ENCODE results near the gene MRTFA.
"Not testable (repeated sequence)": the region's sequence is repeated elsewhere in the genome, so short reads cannot be mapped to it uniquely, and the experiment has no call there.

Gene MRTFA

DNA sequence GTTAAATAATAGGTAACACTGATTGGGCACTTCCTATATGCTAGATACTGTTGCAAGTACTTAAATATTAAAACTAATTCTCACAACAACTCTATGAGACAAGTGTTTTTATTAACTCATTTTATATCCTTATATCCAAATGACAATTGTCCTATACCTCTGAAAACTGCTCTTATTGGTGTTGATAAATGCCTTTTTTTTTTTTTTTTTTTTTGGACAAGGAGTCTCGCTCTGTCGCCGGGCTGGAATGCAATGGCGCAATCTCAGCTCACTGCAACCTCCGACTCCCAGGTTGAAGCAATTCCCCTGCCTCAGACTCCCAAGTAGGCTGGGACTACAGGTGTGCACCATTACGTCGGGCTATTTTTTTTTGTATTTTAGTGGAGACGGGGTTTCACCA is 41.6 kb downstream of the MRTFA start:
- DNase-seq: no peak

DNA sequence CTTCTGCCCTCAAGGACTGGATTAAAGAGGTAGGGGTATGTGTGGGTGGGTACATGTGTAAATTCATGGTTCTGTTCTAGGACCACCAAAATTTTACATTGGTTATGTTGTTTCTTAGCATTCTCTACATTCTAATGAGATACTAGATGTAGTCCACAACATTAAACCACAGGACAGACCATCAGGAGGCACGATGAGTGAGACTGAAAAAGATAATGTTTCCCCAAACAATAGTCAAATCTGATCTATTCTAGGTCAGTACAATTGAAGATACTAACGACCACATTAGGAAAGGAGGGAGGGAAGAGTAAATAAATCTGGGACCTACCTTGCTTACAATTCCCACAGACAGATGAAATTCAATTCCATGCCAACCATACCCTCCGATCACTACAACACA is 42.2 kb downstream of the MRTFA start:
- no peak for DNase-seq

DNA sequence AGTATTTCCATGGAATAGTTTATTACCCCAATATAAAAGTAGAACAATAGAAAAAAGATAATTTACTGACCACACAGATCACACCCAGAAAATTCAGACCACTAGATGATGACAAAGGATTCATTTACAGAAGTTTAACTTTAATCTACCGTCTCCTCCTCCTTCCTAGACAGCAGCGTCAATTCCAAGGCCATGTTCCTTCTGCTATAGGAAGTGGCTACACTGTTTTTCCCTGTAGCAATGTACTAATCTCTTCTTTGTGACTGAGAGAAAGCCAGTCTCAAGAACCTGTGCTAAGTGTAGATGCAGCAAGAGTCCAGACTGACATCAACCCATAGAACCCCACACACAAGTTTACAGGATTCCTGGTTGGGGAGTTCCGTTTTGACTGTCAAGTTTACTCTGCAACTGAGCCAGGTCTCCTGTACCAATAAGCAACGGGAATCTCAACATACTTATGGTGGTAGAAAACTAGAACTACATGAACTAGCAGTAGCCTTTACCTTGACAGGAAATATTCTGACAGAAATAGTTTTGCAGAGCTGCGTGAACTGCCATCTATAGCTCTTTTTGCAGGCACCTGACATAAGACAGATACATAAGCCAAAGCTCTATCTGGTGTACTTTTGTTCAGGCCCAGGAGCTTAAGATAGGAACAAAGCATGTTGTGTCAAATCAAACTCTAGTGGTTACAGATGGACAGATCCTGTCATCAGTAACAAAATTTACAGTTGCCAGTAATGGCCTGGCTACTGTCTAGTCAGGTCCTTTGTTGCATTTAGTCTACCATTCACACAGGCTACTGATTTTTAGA is 42.9 kb downstream of the MRTFA start:
- DNase-seq: no peak

DNA sequence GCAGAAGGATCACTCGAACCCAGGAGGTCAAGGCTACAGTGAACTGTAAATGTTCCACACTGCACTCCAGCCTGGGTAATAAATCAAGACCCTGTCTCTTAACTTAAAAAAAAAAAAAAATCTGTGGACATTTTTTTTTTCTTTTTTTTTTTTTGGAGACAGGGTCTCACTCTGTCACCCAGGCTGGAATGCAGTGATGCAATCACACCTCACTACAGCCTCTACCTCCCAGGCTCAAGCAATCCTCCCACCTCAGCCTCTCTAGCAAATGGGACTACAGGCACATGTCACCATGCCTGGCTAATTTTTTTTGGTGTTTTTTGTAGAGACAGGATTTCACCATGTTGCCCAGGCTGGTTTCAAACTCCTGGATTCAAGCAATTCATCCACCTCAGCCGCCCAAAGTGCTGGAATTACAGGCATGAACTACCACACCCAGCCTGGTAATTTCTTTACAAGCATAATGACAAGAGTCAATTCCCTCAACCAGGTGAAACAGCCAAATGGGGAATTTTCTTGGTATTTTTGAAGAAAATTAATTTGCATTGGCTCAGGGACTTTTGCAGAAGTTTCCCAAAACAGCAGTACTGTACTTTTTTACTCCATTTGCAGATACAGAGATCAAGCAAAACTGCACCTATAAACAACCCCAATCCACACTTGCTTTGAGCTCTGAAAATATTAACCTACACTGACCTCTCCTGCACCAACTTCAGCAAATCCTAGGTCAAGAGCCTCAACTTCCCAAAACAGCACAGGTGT is 44.0 kb downstream of the MRTFA start:
- no peak for DNase-seq

DNA sequence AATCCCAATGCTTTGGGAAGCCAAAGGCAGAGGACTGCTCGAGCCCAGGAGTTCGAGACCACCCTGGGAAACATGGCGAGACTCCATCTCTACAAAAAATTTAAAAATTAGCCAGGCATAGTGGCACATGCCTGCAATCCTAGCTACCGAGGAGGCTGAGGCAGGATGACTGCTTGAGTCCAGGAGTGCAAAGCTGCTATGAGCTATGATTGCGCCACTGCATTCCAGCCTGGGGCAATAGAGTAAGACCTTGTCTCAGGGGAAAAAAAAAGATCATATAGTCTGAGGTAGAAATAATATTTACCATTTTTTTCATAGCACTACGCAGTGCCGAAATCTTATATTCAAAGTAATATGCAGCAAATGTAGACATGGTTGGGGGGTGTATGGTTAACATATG is 47.8 kb downstream of the MRTFA start:
- DNase-seq: no peak

DNA sequence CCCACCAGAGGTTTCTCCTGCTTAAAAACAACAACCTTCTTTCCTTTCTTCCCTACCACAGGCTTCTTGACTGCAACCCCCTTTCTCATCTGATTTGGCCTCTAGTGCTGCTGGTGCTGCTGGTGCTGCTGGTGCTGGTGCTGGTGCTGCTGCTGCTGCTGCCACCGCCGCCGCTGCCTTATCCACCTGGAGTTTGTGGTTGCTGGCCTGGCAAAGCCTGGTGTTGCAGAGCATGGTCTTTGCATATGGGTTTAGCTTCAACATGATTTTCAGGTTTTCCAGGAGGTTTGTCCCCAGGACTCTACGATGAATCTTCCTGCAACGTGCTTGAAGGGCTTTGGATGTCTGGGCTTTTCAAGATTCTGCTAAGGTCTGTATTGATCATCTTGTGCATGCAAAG is 49.7 kb downstream of the MRTFA start:
- DNase-seq: no peak

DNA sequence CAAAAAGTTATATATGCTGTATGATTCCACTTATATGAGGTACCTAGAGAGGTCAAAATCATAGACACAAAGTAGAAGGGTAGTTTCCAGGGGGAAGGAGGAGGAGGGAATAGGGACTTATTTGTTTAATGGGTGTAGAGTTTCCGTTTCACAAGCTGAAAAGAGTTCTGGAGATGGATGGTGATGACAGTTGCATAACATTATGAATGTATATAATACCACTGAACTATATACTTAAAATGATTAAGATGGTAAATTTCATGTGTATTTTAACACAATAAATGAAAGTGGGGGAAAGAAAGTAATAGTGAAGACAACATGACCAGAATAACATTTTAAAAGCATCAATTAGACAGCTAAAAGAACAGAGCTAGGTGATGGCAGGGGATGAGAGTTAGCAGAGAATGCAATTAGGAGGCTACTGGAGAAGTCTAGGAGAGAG is 51.2 kb downstream of the MRTFA start:
- DNase-seq: no peak

DNA sequence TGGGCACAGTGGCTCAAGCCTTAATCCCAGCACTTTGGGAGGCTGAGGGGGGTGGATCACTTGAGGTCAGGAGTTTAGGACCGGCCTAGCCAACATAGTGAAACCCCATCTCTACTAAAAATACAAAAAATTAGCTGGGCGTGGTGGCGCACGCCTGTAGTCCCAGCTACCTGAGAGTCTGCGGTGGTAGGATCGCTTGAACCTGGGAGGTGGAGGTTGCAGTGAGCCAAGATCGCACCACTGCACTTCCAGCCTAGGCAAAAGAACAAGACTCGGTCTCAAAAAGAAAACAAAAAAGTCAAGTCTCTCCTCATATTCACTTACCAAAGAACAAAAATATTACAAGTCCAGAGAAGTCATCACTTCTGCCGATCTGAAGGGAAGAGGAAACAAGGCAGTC is 51.8 kb downstream of the MRTFA start:
- DNase-seq: not testable (repeated sequence)

DNA sequence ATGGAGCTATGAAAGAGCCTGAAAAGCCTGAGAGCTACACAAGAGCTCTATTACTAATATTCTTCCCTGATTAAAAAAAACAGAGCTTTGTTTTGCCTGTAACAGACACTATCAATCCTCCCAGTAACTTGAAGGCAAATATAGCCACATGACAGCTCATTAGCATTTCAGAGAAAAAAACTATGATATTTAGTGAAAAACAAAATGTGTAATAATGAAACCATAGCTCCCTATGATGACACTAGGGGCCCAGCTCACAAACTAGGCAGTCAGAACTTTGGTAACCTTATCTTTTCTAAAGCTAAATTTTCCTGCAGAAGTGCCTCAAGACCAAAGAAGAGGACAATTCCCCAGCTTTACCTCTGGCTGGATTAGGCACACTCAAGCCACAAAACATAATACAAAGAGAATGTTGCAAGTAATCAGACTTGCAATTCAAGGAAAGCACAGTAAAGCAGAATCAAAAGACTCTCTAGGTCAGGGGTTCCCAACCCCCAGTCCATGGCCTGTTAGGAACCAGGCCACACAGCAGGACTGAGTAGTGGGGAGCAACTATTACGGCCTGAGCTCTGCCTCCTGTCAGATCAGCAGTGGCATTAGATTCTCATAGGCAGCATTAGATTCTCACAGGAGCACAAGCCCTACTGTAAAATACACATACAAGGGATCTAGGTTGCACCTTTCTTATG is 53.3 kb downstream of the MRTFA start:
- peak in 1 of 5 donors; percentile 37 for DNase-seq

DNA sequence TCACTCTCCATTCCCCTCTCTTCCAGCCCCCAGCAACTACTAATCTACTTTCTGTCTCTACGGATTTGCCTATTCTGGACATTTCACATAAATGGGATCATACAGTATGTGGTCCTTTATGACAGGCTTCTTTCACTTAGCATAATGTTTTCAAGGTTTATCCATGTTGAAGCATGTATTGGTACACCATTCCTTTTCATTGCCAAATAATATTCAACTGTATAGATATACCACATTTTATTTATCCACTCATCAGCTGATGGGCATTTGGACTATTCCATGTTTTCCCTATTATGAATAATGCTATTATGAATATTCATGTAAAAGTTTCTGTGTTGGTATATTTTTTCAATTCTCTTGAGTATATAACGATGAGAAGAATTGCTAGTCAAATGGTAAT is 54.5 kb downstream of the MRTFA start:
- no peak for DNase-seq

DNA sequence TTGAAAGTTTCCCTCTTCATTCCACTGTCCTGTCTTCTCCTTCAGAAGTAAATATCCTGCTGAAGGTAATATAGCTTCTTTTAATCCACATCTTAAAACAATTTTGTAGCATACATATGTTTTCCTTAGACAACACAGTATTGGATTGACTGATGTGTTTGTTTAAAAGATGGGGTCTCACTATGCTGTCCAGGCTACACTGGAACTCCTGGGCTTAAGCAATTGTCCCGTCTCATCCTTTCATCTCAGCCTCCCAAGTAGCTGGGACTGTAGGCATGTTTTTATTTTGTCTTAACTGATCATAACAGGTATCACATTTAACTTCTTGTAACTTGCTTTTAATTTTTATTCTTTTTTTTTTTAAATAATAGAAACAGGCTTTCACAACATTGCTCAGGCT is 55.9 kb downstream of the MRTFA start:
- no peak for DNase-seq

DNA sequence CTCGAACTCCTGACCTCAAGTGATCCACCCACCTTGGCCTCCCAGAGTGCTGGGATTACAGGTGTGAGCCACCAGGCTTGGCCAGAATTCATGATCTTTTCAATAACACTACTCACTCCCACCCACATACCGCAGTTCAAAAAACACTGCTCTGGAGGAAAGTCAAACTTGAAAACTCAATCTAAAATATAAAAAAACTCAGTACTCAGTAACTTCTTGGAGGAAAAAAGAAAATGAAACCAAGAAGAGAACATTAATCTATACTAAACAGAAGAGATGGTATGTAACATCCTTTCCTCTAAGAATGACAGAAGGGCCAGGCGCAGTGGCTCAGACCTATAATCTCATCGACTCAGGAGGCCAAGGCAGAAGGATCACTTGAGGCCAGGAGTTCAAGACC is 58.3 kb downstream of the MRTFA start:
- DNase-seq: peak in 1 of 5 donors; percentile 39

DNA sequence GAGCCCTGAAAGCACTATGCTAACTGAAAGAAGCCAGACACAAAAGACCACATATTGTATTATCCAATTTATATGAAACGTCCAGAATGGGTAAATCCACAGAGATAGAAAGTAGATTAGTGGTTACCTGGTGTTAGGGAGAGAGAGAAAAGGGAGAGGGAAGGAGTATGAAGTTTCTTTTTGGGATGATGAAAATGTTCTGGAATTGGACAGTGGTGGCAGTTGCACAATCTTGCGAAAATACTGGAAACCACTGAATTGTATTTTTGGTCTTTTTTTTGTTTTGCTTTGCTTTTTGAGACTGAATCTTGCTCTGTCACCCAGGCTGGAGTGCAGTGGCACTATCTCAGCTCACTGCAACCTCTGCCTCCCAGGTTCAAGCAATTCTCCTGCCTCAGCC is 63.5 kb downstream of the MRTFA start:
- DNase-seq: no peak

DNA sequence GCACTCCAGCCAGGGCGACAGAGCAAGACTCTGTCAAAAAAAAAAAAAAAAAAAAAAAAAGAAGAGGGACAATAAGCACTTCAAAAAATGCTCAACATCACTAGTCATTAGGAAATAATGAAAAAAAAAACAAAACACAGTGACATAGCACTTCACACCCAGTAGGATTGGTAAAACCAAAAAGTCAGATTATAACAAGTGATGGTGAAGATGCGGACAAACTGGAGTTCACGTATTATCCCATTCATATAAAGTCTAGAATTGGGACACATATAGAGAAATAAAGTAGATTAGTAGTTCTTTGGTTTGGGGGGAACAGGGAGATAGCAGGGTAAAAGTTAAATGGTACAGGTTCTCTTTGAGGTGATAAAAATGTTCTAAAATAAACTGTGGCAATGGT is 64.6 kb downstream of the MRTFA start:
- no peak for DNase-seq

DNA sequence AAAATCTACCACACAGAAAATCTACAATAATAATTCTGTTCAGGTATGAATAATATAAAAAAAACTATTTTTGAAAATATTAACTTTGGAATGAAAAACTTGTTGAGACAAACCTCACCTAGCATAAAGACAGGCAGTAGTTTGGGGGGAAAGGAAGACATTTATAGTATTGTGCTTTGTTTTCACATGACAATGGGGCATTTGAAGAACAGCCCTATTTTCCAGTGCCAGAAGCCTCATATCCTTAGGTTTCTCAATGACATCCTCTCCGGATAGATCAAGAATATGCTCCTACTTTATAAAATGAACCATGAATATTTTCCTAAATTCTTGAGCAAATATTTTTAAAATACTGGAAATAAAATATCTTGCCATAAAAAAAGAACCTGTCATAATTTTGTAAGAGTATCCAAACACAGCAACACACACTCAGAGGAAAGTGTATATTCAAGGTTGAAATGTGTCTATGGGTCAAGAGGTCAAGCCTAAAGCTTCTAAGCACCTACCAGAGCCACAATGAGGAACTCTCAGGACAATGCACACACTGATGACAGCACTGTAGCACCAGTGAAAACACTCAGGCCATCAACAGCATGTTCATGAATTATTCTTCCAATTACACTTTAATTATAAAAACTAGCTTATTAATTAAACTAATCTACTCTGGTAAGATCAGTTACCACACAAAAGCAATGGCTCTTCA is 68.7 kb downstream of the MRTFA start:
- no peak for DNase-seq

DNA sequence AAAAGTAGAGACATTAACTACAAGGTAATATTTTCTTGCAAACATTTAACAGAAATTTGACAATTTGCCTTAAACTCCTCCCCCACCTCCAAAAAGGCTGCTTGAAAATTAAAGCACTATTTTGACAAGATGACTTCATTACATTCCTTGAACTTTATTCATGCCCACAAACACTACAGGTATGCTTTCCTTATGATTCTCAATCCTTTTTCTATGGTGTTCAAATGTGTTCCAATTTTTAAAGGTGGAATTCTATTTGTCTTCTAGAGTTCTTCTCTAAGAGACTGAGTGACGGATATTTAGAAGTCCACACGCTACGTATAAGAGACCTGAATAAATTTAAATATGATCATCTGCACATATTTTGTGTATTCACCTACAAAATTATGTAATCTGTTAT is 69.4 kb downstream of the MRTFA start:
- no peak for DNase-seq

DNA sequence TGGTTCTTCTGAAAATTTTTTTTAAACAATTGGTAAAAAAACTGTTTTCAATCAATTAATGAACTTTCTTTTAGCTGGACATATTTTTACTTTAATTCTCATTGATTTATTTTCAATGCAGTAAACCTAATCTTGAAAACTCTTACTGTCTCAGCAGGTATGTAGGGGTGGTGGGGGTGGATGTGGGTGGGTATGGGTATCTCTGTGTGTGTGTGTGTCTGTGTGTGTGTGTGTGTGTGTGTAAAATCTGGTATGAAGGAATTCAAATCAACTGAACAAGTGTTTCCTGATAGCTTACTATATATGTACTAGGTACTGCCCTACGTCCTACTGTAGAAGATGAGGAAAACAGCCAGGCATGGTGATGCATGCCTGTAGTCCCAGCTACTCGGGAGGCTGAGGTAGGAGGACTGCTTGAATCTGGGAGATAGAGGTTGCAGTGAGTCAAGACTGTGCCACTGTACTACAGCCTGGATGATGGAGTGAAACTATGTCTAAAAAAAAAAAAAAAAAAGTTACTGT is 75.5 kb downstream of the MRTFA start:
- DNase-seq: no peak

DNA sequence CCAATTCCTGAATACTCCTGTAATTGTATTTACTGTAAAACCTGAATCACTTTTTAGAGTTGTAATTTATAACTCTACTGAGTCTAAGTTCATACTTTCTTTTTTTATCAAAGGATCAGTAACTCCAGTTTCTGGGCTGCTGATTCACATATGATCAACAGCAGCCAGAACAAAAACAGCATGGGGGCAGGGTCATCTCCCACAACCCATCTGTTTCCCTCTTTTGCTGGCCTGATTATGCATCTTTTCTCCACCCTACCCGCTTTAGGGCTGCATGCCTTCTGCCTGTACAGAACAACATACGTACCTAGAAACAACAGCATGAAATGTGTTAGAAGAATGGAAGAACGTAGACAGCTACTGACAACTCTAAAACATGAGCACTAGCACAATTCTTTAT is 76.0 kb downstream of the MRTFA start:
- no peak for DNase-seq

DNA sequence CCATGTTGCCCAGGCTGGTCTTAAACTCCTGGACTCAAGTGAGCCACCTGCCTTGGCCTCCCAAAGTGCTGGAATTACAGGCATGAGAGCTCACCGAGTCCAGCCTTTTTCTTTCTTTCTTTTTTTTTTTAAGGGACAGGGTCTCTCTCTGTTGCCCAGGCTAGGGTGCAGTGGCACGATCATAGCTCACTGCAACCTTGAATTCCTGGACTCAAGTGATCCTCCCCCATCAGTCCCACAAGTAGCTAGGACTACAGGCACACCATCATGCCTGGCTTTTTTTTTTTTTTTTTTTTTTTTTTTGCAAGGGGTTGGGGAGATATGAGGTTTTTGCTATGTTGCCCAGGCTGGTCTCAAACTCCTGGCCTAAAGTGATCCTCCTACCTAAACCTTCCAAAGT is 78.5 kb downstream of the MRTFA start:
- no peak for DNase-seq

DNA sequence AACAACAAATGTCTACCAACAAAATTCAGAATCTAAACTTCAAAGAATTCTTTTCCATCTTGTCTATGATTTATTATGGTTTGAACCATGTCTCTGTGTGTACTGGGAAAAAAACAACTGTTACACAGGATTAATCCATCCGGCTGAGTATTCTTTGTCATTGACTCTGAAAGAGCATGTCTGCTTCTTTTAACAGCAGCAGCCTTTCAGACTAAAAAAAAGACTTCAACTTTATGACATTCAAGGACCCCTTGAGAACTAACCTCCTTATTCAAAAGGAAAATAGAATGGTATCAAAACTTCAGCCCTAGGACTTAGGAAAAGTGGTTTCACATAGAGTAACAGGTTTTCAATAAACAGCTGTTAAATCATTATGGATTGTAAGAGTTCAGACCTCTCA is 79.9 kb downstream of the MRTFA start:
- DNase-seq: no peak

DNA sequence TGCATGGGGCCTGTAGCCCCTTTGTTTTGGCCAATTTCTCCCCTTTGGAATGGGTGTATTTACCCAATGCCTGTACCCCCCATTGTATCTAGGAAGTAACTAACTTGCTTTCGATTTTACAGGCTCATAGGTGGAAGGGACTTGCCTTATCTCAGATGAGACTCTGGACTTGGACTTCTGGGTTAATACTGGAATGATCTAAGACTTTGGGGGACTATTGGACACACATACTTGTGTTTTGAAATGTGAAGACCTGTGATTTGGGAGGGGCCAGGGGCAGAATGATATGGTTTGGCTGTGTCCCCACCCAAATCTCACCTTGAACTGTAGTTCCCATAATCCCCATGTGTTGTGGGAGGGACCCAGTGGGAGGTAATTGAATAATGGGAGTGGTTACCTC is 82.5 kb downstream of the MRTFA start:
- DNase-seq: not testable (repeated sequence)

DNA sequence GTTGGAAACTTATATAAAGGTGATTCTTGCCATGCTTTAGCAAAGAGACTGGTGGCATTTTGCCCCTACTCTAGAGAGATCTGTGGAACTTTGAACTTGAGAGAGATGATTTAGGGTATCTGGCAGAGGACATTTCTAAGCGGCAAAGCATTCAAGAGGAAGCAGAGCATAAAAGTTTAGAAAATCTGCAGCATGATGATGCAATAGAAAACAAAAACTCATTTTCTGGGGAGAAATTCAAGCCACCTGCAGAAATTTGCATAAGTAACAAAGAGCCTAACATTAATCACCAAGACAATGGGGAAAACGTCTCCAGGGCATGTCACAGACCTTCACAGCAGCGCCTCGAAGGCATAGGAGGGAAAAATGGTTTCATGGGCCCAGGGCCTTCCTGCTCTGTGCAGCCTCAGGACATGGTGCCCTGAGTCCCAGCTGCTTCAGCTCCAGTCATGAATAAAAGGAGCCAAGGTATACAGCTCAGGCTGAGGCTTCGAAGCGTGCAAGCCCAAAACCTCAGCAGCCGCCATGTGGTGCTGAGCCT is 83.4 kb downstream of the MRTFA start:
- DNase-seq: no peak

DNA sequence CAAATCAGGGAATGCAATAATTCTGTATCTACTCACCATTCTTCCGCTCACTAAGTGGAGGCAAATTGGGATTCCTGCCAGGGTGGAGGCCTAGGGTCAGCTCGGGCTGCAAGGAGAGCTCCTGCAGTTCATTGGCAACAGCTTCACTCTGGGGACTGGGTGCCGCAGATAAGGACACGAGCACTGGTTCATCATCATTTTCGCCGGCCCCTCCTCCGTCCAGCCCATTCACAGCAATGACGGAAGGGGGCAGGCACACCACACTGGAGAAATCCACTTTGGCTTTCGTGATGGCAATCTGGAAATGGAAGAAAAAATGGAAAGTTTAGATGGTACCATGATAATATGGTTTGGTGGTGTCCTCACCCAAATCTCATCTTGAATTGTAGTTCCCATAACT is 84.4 kb downstream of the MRTFA start:
- DNase-seq: no peak
